NK-92 (cell line): Measurements from ENCODE around the gene CREB3L1.
"Not testable (repeated sequence)": the region's sequence is repeated elsewhere in the genome, so short reads cannot be mapped to it uniquely, and the experiment has no call there.

ENCODE experiments used
- DNase-seq: peaks from one replicate; lab custom pipeline; 2025; ENCODE audit not compliant: unreplicated experiment; lab: John Stamatoyannopoulos, UW

Gene CREB3L1

GRCh38 chr11:46248289-46249102, 29.0 kb upstream of the CREB3L1 start:
- DNase-seq = no peak

GRCh38 chr11:46249103-46249937, 28.1 kb upstream of the CREB3L1 start:
- DNase-seq = no peak

GRCh38 chr11:46249938-46250744, 27.3 kb upstream of the CREB3L1 start:
- DNase-seq = no peak

DNA sequence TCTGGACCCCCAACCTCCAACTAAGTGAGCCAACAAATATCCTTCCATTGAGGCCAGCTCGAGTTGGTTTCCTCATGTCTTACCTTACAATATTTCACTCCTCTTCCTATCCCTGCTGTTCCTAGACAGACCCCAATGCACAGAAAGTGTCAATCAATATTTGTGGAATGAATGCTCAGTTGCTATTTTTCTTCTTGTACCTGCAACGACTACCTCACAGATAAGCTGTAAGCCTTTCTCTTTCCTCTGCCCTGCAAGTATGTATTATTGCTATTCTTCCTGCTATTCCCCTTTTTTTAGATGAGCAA, 26.8 kb upstream of the CREB3L1 start:
- DNase-seq = no peak

- no peak for DNase-seq
Measured at GRCh38 chr11:46251954-46252353, 25.5 kb upstream of the CREB3L1 start.

DNA sequence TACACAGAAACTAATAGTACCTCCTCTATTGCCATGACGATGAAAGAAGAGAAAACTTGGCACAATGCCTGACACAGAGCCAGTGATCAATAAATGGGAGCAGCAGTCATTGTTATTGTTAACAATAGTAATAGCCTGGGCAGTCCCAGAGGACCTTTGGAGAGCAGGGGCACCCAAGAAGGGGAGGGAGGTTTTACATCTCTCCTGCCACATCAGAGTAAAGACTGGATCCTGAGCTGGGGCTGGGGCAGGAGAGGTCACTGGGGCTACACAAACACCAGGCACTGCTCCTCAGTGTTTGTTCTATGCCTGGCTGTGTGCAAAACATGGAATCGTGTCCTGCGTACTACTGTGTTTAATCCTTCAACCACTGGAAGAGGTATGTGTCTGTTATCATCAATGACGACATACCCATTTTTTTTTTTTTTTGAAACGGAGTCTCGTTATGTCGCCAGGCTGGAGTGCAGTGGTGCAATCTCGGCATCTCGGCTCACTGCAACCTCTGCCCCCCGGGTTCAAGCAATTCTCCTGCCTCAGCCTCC, 25.0 kb upstream of the CREB3L1 start:
- DNase-seq = no peak

DNA sequence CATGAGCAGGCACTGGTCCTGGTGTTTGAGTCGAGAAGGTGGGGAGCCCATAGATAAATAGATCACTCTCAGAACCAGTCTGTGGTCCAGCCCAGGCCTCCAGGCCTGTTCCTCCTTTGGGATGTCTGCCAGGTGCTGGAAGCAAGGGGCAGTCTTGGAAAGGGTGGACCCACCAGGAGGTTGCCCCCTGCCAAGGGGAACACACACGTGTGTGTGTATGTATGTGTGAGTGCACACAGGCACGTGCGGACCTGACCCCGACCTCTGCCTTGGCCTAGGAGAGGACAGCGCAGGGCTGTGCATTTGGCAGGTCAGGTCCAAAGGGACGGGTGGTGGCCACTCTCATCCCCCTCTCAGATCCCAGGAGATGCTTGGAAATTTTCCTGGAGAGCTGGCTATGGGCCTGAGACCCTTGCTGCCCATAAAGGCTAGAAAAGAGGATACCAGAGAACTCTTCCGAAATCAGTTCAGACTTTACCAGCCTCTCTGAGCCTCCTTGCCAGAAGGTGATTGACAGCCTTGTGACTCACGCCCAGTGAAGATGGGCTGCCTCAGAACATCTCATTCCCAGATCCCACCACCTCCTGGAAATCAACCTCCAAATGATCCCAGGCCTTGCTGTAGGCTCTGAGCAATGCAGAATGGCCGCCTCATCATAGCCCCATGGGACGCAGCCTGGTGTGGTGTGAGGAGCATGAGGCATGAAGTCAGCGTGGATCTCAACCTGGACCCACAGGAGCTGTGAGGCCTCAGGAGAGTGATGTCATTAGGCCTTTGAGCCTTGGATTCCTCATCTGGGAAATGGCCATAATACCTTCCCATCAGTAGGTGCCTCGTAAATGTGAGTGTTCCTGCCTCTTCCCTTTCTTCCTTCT, 24.0 kb upstream of the CREB3L1 start:
- DNase-seq = no peak

- DNase-seq = no peak
Measured at GRCh38 chr11:46254133-46254491, 23.4 kb upstream of the CREB3L1 start.

DNA sequence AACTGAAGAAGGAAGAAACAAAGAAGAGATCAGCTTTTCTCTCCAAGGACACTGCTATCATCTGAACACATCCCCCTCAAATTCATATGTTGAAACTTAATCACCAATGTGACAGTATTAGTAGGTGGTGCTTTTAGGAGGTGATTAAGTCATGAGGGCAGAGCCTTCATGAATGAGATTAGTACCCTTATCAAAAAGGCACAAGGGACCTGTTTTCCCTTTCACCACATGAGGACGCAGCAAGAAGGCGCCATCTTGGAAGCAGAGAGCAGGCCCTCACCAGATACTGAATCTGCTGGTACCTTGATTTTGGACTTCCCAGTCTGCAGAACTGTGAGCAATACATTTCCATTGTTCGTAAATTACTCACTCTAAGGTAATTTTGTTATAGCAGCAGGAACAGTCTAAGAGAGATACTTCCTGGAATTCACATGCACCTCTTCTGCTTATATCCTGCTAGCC, 20.9 kb upstream of the CREB3L1 start:
- no peak for DNase-seq

- not testable (repeated sequence) for DNase-seq
Measured at GRCh38 chr11:46259347-46259746, 18.1 kb upstream of the CREB3L1 start.

DNA sequence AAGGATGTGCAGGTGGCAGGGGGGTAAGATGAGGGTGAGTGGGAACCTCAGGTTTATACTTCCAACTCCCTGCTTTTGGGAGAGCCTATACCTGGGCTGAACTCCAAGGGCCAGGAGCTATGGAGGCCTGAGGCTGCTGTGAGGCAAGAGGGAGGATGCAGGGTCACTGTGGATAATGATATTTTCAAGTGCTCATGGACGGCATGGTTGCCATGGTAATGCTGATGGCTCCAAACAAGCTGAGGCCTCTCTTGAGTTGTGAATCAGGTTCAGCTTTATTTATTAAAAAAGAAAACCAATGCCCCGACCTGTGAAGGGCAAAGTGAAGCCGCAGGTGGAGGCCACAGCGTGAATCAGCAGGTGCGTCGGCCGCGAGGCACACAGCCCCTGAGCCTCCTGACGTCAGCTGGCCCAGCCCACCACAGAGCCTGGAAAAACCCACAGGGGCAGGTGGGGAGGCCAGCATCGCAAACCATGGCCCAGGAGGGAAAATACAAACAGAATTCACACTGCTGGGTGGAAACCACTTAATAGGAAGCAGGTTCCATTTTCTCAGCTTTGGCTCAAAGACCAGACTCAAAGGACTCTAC, 17.4 kb upstream of the CREB3L1 start:
- DNase-seq = no peak

DNA sequence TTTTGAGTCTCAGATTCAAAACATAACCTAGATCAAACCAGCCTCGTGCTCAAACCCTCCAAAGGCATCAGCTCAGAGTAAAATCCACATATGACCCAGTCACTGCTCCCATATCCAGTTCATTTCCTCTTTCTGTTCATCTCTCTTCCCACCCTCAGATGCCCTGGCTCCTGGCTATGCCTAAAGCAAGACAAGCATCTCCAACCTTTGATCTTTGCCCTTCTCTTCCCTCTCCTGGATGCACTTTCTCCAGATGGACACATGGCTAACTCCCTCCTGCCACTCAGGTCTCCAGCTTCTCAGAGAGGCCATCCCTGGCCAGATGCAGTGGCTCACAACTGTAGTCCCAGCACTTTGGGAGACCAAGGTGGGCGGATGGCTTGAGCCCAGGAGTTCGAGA, 14.3 kb upstream of the CREB3L1 start:
- DNase-seq = no peak

DNA sequence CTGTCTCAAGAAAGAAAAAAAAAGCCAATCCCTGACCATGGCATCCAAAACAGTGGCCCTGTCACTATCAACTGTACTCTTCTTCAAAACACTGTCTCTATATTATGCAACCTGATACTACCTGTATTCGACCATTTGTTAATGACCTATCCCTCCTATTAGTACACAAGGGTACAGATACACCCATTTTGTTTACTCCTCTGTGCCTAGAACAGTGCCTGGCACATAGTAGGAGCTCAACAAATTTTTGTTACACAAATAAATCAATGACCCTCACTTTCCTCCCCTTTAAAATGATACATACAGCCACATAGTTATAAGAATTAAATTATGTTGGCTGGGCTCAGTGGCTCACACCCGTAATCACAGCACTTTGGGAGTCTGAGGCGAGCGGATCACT, 13.4 kb upstream of the CREB3L1 start:
- DNase-seq = no peak

DNA sequence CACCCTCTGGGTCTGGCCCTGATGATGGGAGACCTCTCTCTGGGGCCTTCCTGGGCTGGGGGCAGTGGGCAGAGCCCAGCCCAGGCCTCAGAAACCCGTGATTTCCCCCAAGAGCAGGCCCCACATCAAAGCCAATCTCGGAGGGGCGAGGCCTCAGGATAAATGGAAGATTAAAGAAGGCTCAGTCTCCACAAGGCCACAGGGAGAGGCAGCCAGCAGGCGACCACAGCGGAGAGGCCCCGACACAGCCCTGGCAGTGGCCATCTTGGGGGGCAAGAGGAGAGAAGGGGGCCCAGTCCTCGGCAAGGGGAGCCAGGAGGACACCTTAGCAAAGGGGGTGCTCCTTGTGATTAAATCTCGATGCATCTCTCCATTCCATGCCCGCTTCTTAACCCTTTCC, 12.5 kb upstream of the CREB3L1 start:
- DNase-seq = no peak

DNA sequence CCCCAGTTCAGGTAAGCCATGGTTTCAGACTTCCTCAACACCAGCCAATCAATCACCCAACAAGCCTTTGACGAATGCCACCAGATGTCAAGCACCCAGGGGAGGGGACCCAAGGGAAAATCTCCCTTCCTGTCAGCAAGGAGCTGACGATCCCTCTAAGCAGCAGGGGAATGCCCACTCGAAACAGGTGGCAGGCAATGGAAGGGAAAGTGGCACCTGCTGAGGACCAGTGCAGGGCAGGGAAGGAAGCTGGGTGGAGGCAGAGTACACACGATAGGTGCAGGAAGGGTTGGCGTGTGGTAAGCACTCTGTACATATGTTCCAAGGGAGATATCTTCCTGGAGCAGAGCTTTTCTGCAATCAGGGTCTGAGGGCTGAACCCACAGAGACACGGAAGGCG, 11.7 kb upstream of the CREB3L1 start:
- no peak for DNase-seq

- no peak for DNase-seq
Measured at GRCh38 chr11:46267930-46268329, 9.5 kb upstream of the CREB3L1 start.

DNA sequence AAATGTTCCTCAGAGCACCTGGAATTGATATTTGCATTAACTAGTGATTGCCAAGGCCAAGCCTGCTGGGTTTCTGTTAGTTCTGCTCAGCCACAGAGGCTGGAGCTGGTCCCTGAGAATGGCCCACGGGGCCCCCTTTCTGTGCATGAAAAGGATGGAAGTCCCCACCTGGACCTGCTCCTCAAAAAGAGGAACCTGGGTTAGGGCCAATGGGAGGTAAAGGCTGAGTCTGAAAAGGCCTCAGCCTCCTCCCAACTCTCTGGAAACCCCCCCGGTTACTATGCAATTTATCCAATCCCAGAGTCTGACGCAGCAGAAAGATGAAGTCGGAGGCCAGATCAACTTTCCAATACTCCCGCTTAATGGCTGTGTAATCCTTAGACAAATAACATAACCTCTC, 6.8 kb upstream of the CREB3L1 start:
- DNase-seq = no peak

DNA sequence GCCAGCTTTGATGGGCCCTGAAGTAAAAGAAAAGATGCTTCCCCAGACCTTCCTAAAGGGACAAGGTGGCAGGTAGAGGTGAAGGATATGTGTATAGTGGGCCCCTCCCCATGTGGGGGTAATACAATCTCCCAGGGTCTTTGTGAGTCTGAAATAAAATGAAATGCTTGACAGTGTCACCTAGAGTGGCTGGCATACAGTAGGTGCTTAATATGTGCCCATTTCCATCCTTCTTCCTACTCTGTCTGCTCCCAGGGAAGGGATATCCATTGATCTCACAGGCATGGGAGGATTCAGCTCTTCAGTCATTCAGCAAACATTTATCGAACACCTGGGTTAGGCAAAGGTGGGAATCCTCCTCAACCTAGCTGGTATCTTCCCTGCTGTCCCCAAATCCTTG, 6.1 kb upstream of the CREB3L1 start:
- no peak for DNase-seq

DNA sequence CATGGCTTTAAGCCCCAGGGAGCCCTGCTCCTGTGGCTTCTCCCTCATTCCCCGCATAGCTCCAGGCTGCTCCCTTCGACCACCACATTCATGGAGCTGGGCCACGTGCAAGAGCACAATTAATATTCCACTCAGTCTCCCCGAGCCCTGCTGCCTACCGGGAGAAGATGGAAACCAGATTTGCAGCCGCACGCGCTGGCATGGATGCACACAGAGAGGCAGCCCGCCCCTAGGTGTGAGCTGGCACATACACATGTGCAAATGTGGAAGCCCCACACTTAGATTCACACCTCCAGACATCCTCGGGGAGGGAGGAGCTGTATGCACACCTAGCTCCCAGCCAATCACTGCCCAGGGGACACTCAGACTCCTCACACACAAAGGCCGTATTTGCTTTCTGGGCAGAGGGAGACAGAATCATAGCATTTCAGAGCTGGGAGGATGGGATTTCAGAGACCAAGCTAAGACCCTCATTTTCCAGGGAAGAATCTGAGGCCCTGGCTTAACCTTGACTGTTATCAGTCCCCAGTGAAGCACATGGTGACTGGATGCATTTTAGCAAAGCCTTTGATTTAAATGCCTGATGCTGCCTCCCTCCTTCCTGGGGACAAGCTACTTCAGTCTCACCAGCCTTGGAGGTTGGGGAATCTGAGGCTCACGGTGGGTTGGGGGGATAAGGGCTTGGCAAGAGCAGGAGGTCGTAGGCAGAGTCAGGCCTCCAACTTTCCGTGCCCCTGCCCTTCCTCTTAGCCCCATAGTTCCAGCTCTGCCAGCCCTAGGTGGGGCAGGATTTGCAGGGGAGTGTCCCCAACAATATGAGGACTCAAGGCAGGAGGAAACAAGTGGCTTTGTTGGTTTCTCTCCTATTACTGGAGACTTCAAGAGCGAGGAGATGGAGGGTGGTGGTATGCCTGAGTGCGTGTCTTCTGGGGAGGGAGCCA, 5.3 kb upstream of the CREB3L1 start:
- no peak for DNase-seq
